Mucosa of descending colon (tissue), 3 donors: ENCODE data around the gene SNX6. TPM values are rescaled to one million over a fixed set of nuclear protein-coding genes. Genes with fewer than 3 reads are reported as not detected.
"Not testable (repeated sequence)": the region's sequence is repeated elsewhere in the genome, so short reads cannot be mapped to it uniquely, and the experiment has no call there.

Experiments used
- ATAC-seq: fragments of 200-7000 bp; cut with Tn5 transposase; one replicate; pipeline ENCODE4 v1.9.1; 2020; ENCODE audit warnings: mild to moderate bottlenecking, moderate library complexity
- DNase-seq, 3 donors: peaks; one replicate each; pipeline ENCODE4 v3.0.0-alpha.2; 2020
- H3K36me3 ChIP-seq: fragments of 200-600 bp; one replicate; pipeline ENCODE4 v1.8.0; 2021; ENCODE audit warnings: low read depth, mild to moderate bottlenecking
- H3K4me1 ChIP-seq: fragments of 200-600 bp; one replicate; pipeline ENCODE4 v1.8.0; 2021; ENCODE audit warnings: low read depth, mild to moderate bottlenecking
- H3K4me3 ChIP-seq: fragments of 200-600 bp; one replicate; pipeline ENCODE4 v1.8.0; 2021; ENCODE audit warnings: mild to moderate bottlenecking
- H3K9me3 ChIP-seq: fragments of 200-600 bp; one replicate; pipeline ENCODE4 v1.8.0; 2021; ENCODE audit warnings: mild to moderate bottlenecking
- intact Hi-C, 2 donors: fragments of 100-400 bp; cut with DNase I in 1 of 2; cut with micrococcal nuclease in 1 of 2; formaldehyde crosslinking; loops; one replicate each; pipeline versions ENCODE4 v1.11.0 to v1.11.1; 2022; cut with DNase I, micrococcal nuclease
- total RNA-seq, 3 donors: library from RNA; stranded (reverse); fragmentation: NEBNext Ultra II Directional in 2 of 3; extraction: Animal tissue kit (Norgen Biotek cat#: 25700) in 2 of 3; gene quantifications; one replicate each; pipeline versions ENCODE4 v1.2.1 to v1.2.4, GENCODE V29; 2021 to 2023
- TF ChIP-seq, protein P1 (sequence below): fragments of 200-600 bp; IDR thresholded peaks from one replicate; pipeline ENCODE4 v1.8.0; 2022; ENCODE audit warnings: antibody characterized with exemption, mild to moderate bottlenecking
- donor health status: DM: no; HTN: no; CAD: no; lungs with moderate emphysema.
- donor health status: DM: no; HTN: no; CAD: no.
- donor health status: DM: no; HTN: yes; CAD: no.

Gene SNX6
- total RNA-seq, 3 donors from 2014 or later: 70.9 to 79.9 (median 75.7) TPM

DNA sequence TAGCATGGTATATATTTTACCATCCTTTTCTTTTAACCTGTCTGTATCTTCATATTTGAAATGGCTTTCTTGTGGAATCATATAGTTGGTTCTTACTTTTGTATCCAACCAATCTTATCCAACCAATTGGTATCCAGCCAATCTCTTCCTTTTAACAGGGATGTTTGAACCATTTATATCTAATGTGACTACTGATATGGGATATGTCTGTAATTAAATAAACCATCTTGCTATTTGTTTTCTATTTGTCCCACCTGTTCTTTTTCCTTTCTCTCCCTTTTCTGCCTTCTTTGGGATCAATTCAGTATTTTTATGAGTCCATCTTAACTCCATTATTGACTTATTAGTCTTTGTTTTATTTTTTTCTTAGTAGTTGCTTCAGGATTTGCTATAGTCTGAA lies 30.8 kb upstream of the SNX6 start:
- intact Hi-C loops: no loop called here
- H3K36me3 ChIP-seq: no peaks in the 10 kb centered on the region
- H3K4me3 ChIP-seq: no peak overlapping the region
- ATAC-seq (no peak), DNase-seq (no peak)
- H3K4me1 ChIP-seq: no peaks in the 10 kb centered on the region
- H3K9me3 ChIP-seq: no peaks in the 10 kb centered on the region
- TF ChIP-seq, protein P1, sequence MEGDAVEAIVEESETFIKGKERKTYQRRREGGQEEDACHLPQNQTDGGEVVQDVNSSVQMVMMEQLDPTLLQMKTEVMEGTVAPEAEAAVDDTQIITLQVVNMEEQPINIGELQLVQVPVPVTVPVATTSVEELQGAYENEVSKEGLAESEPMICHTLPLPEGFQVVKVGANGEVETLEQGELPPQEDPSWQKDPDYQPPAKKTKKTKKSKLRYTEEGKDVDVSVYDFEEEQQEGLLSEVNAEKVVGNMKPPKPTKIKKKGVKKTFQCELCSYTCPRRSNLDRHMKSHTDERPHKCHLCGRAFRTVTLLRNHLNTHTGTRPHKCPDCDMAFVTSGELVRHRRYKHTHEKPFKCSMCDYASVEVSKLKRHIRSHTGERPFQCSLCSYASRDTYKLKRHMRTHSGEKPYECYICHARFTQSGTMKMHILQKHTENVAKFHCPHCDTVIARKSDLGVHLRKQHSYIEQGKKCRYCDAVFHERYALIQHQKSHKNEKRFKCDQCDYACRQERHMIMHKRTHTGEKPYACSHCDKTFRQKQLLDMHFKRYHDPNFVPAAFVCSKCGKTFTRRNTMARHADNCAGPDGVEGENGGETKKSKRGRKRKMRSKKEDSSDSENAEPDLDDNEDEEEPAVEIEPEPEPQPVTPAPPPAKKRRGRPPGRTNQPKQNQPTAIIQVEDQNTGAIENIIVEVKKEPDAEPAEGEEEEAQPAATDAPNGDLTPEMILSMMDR: no peak

DNA sequence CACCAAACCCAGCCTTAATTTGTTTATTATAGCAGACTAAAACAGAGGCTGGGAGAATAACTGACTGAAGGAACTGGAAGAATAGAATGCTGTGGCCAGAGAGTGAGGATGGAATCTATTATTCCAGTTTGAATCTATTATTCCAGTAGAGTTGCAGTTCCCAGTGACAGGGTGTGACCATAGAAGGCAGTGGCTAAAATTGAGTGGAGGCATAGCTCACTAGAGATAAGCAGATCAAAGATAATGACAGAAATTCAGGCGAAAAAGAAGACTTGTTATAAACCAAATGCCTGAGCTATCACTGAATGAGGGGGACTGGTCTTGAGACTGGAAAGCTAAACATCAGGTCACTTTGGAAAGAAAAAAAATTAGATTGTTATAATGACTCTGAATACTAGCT lies 26.0 kb upstream of the SNX6 start:
- ATAC-seq (no peak), DNase-seq (no peak)
- TF ChIP-seq, protein P1: no peak
- Histone ChIP-seq H3K36me3 (no peaks in the 10 kb centered on the region), H3K9me3 (no peaks in the 10 kb centered on the region), H3K4me1 (no peaks in the 10 kb centered on the region), H3K4me3 (no peak overlapping the region)
- intact Hi-C loops: no loop called here

GRCh38 chr14:34653073-34653472 lies 23.1 kb upstream of the SNX6 start:
- H3K9me3 ChIP-seq, H3K36me3 ChIP-seq, H3K4me1 ChIP-seq, ATAC-seq, DNase-seq, intact Hi-C loops, H3K4me3 ChIP-seq: not testable (repeated sequence)

DNA sequence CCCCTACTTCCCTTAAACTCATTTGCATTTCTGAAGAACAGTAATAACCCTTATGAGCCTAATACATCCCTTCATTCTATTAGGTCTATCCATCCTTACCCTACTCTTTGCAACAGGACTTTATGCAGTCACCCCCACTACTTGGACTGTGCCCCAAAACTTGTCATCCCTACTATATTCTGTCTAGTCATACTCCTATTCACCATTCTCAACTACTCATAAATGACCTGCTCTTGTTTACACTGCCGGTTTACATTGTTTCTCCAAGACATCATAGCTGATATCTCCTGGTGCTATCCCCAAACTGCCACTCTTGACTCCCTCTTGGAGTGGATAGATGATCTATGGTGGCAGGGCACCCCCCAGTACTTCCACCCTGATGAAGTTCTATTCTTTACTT lies 22.4 kb upstream of the SNX6 start:
- H3K4me1 ChIP-seq, H3K9me3 ChIP-seq, ATAC-seq, H3K4me3 ChIP-seq, intact Hi-C loops, DNase-seq, H3K36me3 ChIP-seq: not testable (repeated sequence)

DNA sequence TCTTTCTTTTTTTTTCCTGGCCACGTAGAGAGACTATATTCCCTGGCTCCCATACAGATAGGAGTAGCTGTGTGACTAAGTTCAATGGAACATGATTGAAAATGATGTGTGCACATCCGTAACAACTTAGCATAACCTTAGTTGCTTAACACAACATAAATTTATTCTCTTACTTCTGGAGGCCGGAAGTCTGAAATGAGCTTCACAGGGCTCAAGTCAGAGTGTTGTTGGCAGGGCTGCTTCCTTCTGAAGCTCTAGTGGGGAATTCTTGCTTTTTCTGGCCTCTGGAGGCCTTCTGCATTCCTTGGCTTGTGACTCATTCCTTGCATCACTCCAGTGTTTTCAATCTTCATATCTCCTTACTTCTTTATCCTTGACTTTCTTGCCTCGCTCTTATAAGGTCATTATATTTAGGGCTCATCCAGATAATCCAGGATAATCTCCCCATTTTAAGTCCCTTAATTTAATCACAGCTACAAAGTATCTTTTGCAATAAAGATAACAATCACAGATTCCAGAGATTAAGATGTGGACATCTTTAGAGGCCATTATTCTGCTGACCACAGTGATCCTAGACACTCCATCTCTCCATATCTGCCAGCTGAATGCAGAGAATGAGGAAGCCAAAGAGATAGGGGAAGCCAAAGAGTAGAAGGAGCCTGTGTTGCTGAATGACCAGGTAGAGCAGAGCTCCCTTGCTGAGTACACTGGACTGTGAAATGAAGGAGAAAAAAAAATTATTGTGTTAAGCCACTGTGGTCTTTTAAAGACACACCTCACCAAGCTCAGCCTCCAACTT lies 21.0 kb upstream of the SNX6 start:
- TF ChIP-seq, protein P1: no peak
- Histone ChIP-seq H3K36me3 (no peaks in the 10 kb centered on the region), H3K4me1 (no peaks in the 10 kb centered on the region), H3K9me3 (no peaks in the 10 kb centered on the region), H3K4me3 (no peak overlapping the region)
- ATAC-seq (peak; percentile 22), DNase-seq (no peak)
- intact Hi-C loops: no loop called here

- intact Hi-C loops, DNase-seq, H3K9me3 ChIP-seq, H3K4me1 ChIP-seq, H3K4me3 ChIP-seq, H3K36me3 ChIP-seq, ATAC-seq: not testable (repeated sequence)
These were observed 20.1 kb upstream of the SNX6 start for GRCh38 chr14:34650006-34650405.

DNA sequence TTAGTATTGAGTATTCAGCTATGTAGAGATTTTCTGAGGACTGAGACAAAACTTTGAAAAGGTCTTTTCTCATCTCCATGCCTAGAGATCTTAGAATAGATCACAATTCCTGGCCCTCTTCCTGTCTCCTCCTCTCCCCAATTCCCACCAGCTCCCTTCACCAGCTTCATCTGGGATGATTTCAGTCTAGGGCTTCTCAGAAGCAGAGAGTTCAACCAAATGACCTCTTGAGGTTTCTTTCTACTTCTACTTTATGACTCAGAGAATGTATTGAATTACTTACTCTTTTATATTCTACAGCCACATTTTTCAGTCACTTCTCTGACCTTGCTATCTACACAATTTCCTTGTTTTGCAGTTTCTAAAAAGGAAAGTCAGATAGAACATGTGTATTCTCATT lies 19.4 kb upstream of the SNX6 start:
- intact Hi-C loops: no loop called here
- Histone ChIP-seq H3K4me3 (no peak overlapping the region), H3K36me3 (no peaks in the 10 kb centered on the region), H3K4me1 (no peaks in the 10 kb centered on the region), H3K9me3 (no peaks in the 10 kb centered on the region)
- ATAC-seq (no peak), DNase-seq (no peak)
- TF ChIP-seq, protein P1: no peak
